ENCODE data around the gene TRPC4AP.

Gene TRPC4AP

DNA sequence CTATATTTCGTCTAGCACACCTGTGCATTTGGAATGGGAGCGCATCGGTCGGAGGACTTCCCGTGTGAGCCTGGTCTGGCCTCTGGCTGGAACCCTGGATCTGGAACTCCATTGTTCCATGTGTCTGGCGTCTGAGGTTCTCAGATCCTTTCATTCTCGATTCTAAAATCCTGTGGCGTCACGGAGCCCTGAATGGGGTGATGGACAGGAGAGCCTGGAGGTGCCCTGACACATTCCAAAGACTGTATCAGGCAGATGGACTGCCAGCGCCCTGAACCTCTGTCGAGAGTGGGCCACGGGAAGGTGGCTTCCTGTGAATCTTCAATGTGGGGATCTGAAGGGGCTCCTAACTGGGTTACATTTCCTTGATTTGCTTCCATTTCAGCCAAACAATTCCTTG lies 116.3 kb downstream of the TRPC4AP start:
- TF ChIP-seq, protein P1, sequence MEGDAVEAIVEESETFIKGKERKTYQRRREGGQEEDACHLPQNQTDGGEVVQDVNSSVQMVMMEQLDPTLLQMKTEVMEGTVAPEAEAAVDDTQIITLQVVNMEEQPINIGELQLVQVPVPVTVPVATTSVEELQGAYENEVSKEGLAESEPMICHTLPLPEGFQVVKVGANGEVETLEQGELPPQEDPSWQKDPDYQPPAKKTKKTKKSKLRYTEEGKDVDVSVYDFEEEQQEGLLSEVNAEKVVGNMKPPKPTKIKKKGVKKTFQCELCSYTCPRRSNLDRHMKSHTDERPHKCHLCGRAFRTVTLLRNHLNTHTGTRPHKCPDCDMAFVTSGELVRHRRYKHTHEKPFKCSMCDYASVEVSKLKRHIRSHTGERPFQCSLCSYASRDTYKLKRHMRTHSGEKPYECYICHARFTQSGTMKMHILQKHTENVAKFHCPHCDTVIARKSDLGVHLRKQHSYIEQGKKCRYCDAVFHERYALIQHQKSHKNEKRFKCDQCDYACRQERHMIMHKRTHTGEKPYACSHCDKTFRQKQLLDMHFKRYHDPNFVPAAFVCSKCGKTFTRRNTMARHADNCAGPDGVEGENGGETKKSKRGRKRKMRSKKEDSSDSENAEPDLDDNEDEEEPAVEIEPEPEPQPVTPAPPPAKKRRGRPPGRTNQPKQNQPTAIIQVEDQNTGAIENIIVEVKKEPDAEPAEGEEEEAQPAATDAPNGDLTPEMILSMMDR (conservative IDR thresholded peaks at IDR 0.05; ENCODE audit: low read depth, low read length): no peak
- Histone ChIP-seq H2AFZ (ENCODE audit: low read depth) (no peak overlapping the region), H3K36me3 (ENCODE audit: insufficient read depth) (no peaks in the 10 kb centered on the region), H3K27ac (no peak overlapping the region), H3K4me2 (no peak overlapping the region), H4K20me1 (ENCODE audit: insufficient read depth) (no peaks in the 10 kb centered on the region), H3K9ac (no peak overlapping the region), H3K27me3 (ENCODE audit: insufficient read depth, low read depth) (no peaks in the 10 kb centered on the region), H3K4me1 (ENCODE audit: low read depth, poor library complexity, severe bottlenecking) (no peaks in the 10 kb centered on the region), H3K79me2 (ENCODE audit: insufficient read depth, low read depth) (no peaks in the 10 kb centered on the region), H3K4me3 (IDR thresholded peaks at IDR 0.05; ENCODE audit: insufficient read depth, low read depth, low read length) (no peak overlapping the region)

DNA sequence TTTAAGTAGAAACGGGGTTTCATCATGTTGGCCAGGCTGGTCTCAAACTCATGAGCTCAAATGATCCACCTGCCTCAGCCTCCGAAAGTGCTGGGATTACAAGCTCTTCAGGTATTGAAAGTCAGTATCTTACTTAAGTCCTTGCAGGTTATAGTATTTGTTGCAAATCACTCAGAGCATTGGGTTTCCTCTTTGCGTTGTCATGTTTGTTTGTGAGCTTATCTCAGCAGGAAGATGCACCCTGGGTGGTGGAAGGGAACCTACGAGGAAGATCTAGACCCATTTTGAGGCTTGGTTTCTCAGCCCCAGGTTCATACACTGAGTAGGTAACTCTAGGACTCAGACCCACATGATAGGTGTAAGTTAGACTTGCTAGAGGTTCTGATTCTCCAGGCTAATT lies 118.4 kb downstream of the TRPC4AP start:
- no peaks in the 10 kb centered on the region for H3K27me3 ChIP-seq (ENCODE audit: insufficient read depth, low read depth)
- no peaks in the 10 kb centered on the region for H4K20me1 ChIP-seq (ENCODE audit: insufficient read depth)
- no peak overlapping the region for H3K9ac ChIP-seq
- H3K36me3 ChIP-seq (ENCODE audit: insufficient read depth): no peaks in the 10 kb centered on the region
- H3K4me2 ChIP-seq: no peak overlapping the region
- no peak overlapping the region for H3K27ac ChIP-seq
- no peak overlapping the region for H3K4me3 ChIP-seq (IDR thresholded peaks at IDR 0.05; ENCODE audit: insufficient read depth, low read depth, low read length)
- no peak overlapping the region for H2AFZ ChIP-seq (ENCODE audit: low read depth)
- TF ChIP-seq, protein P1 (conservative IDR thresholded peaks at IDR 0.05; ENCODE audit: low read depth, low read length): no peak
- no peaks in the 10 kb centered on the region for H3K79me2 ChIP-seq (ENCODE audit: insufficient read depth, low read depth)
- no peaks in the 10 kb centered on the region for H3K4me1 ChIP-seq (ENCODE audit: low read depth, poor library complexity, severe bottlenecking)

DNA sequence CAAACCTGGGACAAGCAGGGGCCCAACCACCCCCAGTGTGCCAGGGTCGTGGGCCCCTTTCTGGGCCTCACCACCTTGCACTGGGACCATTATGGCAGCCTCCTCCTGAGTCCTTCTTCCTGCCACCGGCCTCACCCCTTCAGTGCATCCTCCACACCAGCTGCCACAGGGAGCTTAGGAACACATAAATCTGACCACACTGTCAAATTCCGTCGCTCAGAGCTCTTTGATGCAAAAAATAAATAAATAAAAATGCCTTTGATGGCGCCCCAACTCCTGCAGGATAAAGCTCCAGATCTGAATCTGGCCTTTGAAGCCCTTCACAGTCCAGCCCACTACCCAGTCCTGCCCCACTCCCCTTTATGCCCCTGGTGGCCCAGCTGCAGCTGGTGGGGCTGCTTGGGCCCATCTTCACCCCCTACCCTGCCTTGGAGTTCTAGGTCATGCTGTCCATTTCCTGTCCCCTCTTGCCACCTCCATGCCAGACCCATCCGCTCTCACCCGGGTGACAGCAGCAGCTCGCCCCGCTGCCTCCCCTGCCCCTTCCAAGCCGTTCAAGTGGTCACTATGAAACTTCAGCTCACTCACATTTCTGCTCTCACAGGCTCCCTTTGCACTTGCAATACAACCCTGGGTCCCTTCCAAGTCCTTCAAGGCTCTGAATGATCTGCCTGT lies 120.9 kb downstream of the TRPC4AP start:
- no peaks in the 10 kb centered on the region for H3K79me2 ChIP-seq (ENCODE audit: insufficient read depth, low read depth)
- H3K4me1 ChIP-seq (ENCODE audit: low read depth, poor library complexity, severe bottlenecking): no peaks in the 10 kb centered on the region
- no peak overlapping the region for H3K9ac ChIP-seq
- TF ChIP-seq, protein P1 (conservative IDR thresholded peaks at IDR 0.05; ENCODE audit: low read depth, low read length): no peak
- H4K20me1 ChIP-seq (ENCODE audit: insufficient read depth): no peaks in the 10 kb centered on the region
- H3K27me3 ChIP-seq (ENCODE audit: insufficient read depth, low read depth): no peaks in the 10 kb centered on the region
- H2AFZ ChIP-seq (ENCODE audit: low read depth): no peak overlapping the region
- no peak overlapping the region for H3K4me2 ChIP-seq
- H3K27ac ChIP-seq: no peak overlapping the region
- H3K4me3 ChIP-seq (IDR thresholded peaks at IDR 0.05; ENCODE audit: insufficient read depth, low read depth, low read length): no peak overlapping the region
- H3K36me3 ChIP-seq (ENCODE audit: insufficient read depth): no peaks in the 10 kb centered on the region

DNA sequence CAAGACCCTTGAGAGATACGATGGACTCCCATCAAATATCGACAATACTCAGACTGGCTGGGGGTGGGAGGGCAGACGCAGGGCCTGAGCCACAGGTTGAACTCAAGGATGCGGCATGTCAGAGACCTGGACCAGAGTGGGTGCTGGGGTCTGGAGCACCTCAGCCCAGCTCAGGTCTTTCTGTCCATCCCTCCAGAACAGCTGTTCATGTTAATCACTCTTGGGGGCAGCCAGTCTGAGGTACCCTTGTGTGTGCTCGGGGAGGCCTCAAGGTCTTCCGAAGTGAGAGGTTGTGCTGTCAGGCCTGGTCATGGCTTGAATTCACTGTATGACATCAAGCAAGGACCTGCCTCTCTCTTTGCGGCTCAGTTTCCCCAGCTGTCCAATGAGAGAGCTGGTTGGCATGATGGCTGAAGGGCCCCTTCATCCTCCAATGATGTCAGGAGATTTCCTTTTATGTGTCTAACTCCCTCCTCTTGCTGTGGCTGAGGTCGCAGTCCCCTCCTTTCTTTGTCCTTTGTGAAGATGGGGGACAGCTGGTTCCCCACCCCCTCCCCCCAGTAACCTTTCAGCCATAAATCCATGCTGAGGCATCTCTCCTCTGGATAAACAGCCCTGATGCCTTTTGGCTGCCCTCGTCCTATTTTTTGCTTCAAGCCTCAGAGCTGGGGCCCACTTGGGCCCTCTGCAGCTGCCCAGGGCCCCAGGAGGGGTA lies 121.6 kb downstream of the TRPC4AP start:
- Histone ChIP-seq H3K79me2 (ENCODE audit: insufficient read depth, low read depth) (no peaks in the 10 kb centered on the region), H2AFZ (ENCODE audit: low read depth) (no peak overlapping the region), H4K20me1 (ENCODE audit: insufficient read depth) (no peaks in the 10 kb centered on the region), H3K27me3 (ENCODE audit: insufficient read depth, low read depth) (no peaks in the 10 kb centered on the region), H3K36me3 (ENCODE audit: insufficient read depth) (no peaks in the 10 kb centered on the region), H3K4me3 (IDR thresholded peaks at IDR 0.05; ENCODE audit: insufficient read depth, low read depth, low read length) (no peak overlapping the region), H3K4me1 (ENCODE audit: low read depth, poor library complexity, severe bottlenecking) (no peaks in the 10 kb centered on the region), H3K4me2 (no peak overlapping the region), H3K27ac (no peak overlapping the region), H3K9ac (no peak overlapping the region)
- TF ChIP-seq, protein P1 (conservative IDR thresholded peaks at IDR 0.05; ENCODE audit: low read depth, low read length): no peak

Data from KMS-11 (cell line).